WTC11 (cell line): Measurements from ENCODE around the gene ADGRL3. TPM values are rescaled to one million over a fixed set of nuclear protein-coding genes. Genes with fewer than 3 reads are reported as not detected.

ENCODE experiments used
- ATAC-seq: fragments of 200-7000 bp; cut with Tn5 transposase; 2 replicates; pipeline ENCODE4 v1.10.0; 2021; ENCODE audit warnings: mild to moderate bottlenecking, moderate library complexity
- CTCF ChIA-PET: fragments of 300-600 bp; sonication (Branson Sonifier 250); formaldehyde crosslinking; loops from one replicate; lab custom pipeline; 2021; ENCODE audit warnings: antibody characterized with exemption; lab: Charles Lee
- POLR2A ChIA-PET: fragments of 350-600 bp; sonication (Branson Sonifier 250); formaldehyde crosslinking; loops from one replicate; lab custom pipeline; 2021; ENCODE audit warnings: antibody characterized with exemption; lab: Charles Lee
- DNase-seq: peaks from one replicate; pipeline ENCODE4 v3.0.0; 2021; ENCODE audit warnings: low spot score
- H3K27ac Mint-ChIP-seq: 2 replicates; pipeline ENCODE4 v1.8.0; 2021; ENCODE audit warnings: mixed read lengths
- H3K27me3 Mint-ChIP-seq: 2 replicates; pipeline ENCODE4 v1.8.0; 2021; ENCODE audit warnings: low read depth, mild to moderate bottlenecking, moderate library complexity, mixed read lengths
- H3K36me3 Mint-ChIP-seq: 2 replicates; pipeline ENCODE4 v1.8.0; 2021; ENCODE audit warnings: mixed read lengths
- H3K4me1 Mint-ChIP-seq: 2 replicates; pipeline ENCODE4 v1.8.0; 2022; ENCODE audit warnings: mixed read lengths
- H3K4me3 Mint-ChIP-seq: 2 replicates; pipeline ENCODE4 v1.8.0; 2021; ENCODE audit warnings: mild to moderate bottlenecking, moderate library complexity, mixed read lengths
- H3K9me3 Mint-ChIP-seq: 2 replicates; pipeline ENCODE4 v1.8.0; 2021; ENCODE audit warnings: mixed read lengths
- AFF4 ChIP-seq: sonication (generic); formaldehyde crosslinking; IDR thresholded peaks from 2 replicates; pipeline ENCODE4 v1.8.1; 2023; ENCODE audit warnings: mild to moderate bottlenecking, missing genetic modification reagents, borderline replicate concordance
- CREM ChIP-seq: sonication (generic); formaldehyde crosslinking; IDR thresholded peaks from 2 replicates; pipeline ENCODE4 v1.8.1; 2022; ENCODE audit warnings: mild to moderate bottlenecking, missing genetic modification reagents, moderate library complexity
- CTCF ChIP-seq: fragments of 200-600 bp; IDR thresholded peaks from 2 replicates; pipeline ENCODE4 v1.8.0; 2022; ENCODE audit warnings: antibody characterized with exemption
- FOXK1 ChIP-seq: sonication (generic); formaldehyde crosslinking; IDR thresholded peaks from 2 replicates; pipeline ENCODE4 v1.8.0; 2022; ENCODE audit warnings: mild to moderate bottlenecking, moderate library complexity, missing genetic modification reagents
- FOXP1 ChIP-seq: sonication (generic); formaldehyde crosslinking; IDR thresholded peaks from 2 replicates; pipeline ENCODE4 v1.8.0; 2022; ENCODE audit warnings: missing genetic modification reagents, mild to moderate bottlenecking, moderate library complexity, borderline replicate concordance
- HMGA2 ChIP-seq: fragments of 250-450 bp; sonication (Bioruptor Pico); IDR thresholded peaks from 2 replicates; pipeline ENCODE4 v1.4.0; 2021; ENCODE audit warnings: mild to moderate bottlenecking, moderate library complexity
- NFE2L1 ChIP-seq: sonication (generic); formaldehyde crosslinking; IDR thresholded peaks from 2 replicates; pipeline ENCODE4 v1.8.1; 2023; ENCODE audit warnings: missing genetic modification reagents
- NFYB ChIP-seq: sonication (generic); formaldehyde crosslinking; conservative IDR thresholded peaks from 2 replicates; pipeline ENCODE4 v1.8.0; 2022; ENCODE audit warnings: low read depth, missing genetic modification reagents
- NR1H2 ChIP-seq: sonication (generic); formaldehyde crosslinking; IDR thresholded peaks from 2 replicates; pipeline ENCODE4 v1.9.0; 2021; ENCODE audit warnings: mild to moderate bottlenecking, moderate library complexity, missing genetic modification reagents
- PRDM15 ChIP-seq: sonication (generic); formaldehyde crosslinking; IDR thresholded peaks from 2 replicates; pipeline ENCODE4 v1.8.0; 2022; ENCODE audit warnings: missing genetic modification reagents
- RELA ChIP-seq: sonication (generic); formaldehyde crosslinking; IDR thresholded peaks from 2 replicates; pipeline ENCODE4 v1.8.1; 2022; ENCODE audit warnings: missing genetic modification reagents, mild to moderate bottlenecking, borderline replicate concordance
- SOX15 ChIP-seq: fragments of 250-450 bp; sonication (Bioruptor Pico); IDR thresholded peaks from 2 replicates; pipeline ENCODE4 v1.9.0; 2021; ENCODE audit warnings: mild to moderate bottlenecking
- SP1 ChIP-seq: sonication (generic); formaldehyde crosslinking; conservative IDR thresholded peaks from 2 replicates; pipeline ENCODE4 v1.8.1; 2022; ENCODE audit warnings: missing genetic modification reagents
- TCF7 ChIP-seq: sonication (generic); formaldehyde crosslinking; IDR thresholded peaks from 2 replicates; pipeline ENCODE4 v1.8.0; 2022; ENCODE audit warnings: mild to moderate bottlenecking, low read depth, missing genetic modification reagents, moderate library complexity
- USF1 ChIP-seq: sonication (generic); formaldehyde crosslinking; IDR thresholded peaks from 2 replicates; pipeline ENCODE4 v1.8.0; 2022; ENCODE audit warnings: mild to moderate bottlenecking, missing genetic modification reagents
- ZNF219 ChIP-seq: sonication (generic); formaldehyde crosslinking; IDR thresholded peaks from 2 replicates; pipeline ENCODE4 v1.8.0; 2023; ENCODE audit warnings: missing genetic modification reagents, mild to moderate bottlenecking, borderline replicate concordance
- ZNF671 ChIP-seq: fragments of 250-450 bp; sonication (Bioruptor Pico); IDR thresholded peaks from 2 replicates; pipeline ENCODE4 v1.8.0; 2021; ENCODE audit warnings: mild to moderate bottlenecking
- ZSCAN18 ChIP-seq: fragments of 250-450 bp; sonication (Bioruptor Pico); IDR thresholded peaks from 2 replicates; pipeline ENCODE4 v2.1.2; 2022; ENCODE audit warnings: mild to moderate bottlenecking, moderate library complexity
- total RNA-seq: library from RNA; stranded (reverse); gene quantifications from 3 replicates; pipeline ENCODE4 v1.2.3, GENCODE V29; 2021

The ADGRL3 gene
- total RNA-seq, 1 experiment from 2014 or later: 8.7 TPM

- TF ChIP-seq FOXK1 (CRISPR knock-in tag): no peak
- no peak for TF ChIP-seq FOXP1 (CRISPR knock-in tag)
- TF ChIP-seq, all 79 proteins: peak for 0
These were observed 200.4 kb downstream of the ADGRL3 start (continued) for GRCh38 chr4:61400439-61401038.

GRCh38 chr4:61401771-61402170 is 201.6 kb downstream of the ADGRL3 start:
- H3K4me1 Mint-ChIP-seq: peaks cover 49% of the 10 kb centered on the region
- no peak for ATAC-seq

GRCh38 chr4:61405307-61405706 is 205.2 kb downstream of the ADGRL3 start:
- H3K4me3 Mint-ChIP-seq: no peak overlapping the region
- no peaks in the 10 kb centered on the region for H3K36me3 Mint-ChIP-seq
- no peaks in the 10 kb centered on the region for H3K9me3 Mint-ChIP-seq
- DNase-seq: no peak
- no peak overlapping the region for H3K27ac Mint-ChIP-seq
- no peak for ATAC-seq
- peaks cover 32% of the 10 kb centered on the region for H3K4me1 Mint-ChIP-seq
- ChIA-PET POLR2A (no interaction called here), CTCF (no interaction called here)
- TF ChIP-seq AFF4 (CRISPR knock-in tag) (no peak), CTCF (no peak)
- H3K27me3 Mint-ChIP-seq: no peaks in the 10 kb centered on the region

More at GRCh38 chr4:61401771-61402170, 201.6 kb downstream of the ADGRL3 start:
- H3K27ac Mint-ChIP-seq: no peak overlapping the region; the same call in 1 of the 2 replicates
- no peak overlapping the region for H3K4me3 Mint-ChIP-seq
- ChIA-PET POLR2A (no interaction called here), CTCF (no interaction called here)
- H3K27me3 Mint-ChIP-seq: no peaks in the 10 kb centered on the region
- TF ChIP-seq NFYB (CRISPR knock-in tag) (no peak), ZSCAN18 (no peak), SOX15 (CRISPR knock-in tag) (no peak), CREM (CRISPR knock-in tag) (no peak), NR1H2 (CRISPR knock-in tag) (no peak), USF1 (CRISPR knock-in tag) (no peak)
- H3K36me3 Mint-ChIP-seq: no peaks in the 10 kb centered on the region
- no peaks in the 10 kb centered on the region for H3K9me3 Mint-ChIP-seq
- no peak for DNase-seq

- H3K27ac Mint-ChIP-seq: no peak overlapping the region
- H3K9me3 Mint-ChIP-seq: no peaks in the 10 kb centered on the region
- H3K4me3 Mint-ChIP-seq: no peak overlapping the region
- DNase-seq (no peak), ATAC-seq (no peak)
- peaks cover 23% of the 10 kb centered on the region for H3K4me1 Mint-ChIP-seq
- no peaks in the 10 kb centered on the region for H3K36me3 Mint-ChIP-seq
- CTCF ChIA-PET: no interaction called here
- POLR2A ChIA-PET: no interaction called here
- TF ChIP-seq CREM (CRISPR knock-in tag): no peak
- no peak for TF ChIP-seq PRDM15 (CRISPR knock-in tag)
- no peak for TF ChIP-seq HMGA2
- no peak for TF ChIP-seq ZNF219 (CRISPR knock-in tag)
- TF ChIP-seq SP1 (CRISPR knock-in tag): no peak
- no peak for TF ChIP-seq ZNF671 (CRISPR knock-in tag)
- TF ChIP-seq NFE2L1 (CRISPR knock-in tag): no peak
- TF ChIP-seq RELA (CRISPR knock-in tag): no peak
- TF ChIP-seq TCF7 (CRISPR knock-in tag): no peak
- no peaks in the 10 kb centered on the region for H3K27me3 Mint-ChIP-seq
These were observed 206.6 kb downstream of the ADGRL3 start for GRCh38 chr4:61406677-61407076.
